Motor neuron (in vitro differentiated cells): ENCODE measurements around the gene ACSF3. TPM values are rescaled to one million over a fixed set of nuclear protein-coding genes. Genes with fewer than 3 reads are reported as not detected.

Source experiments
- ATAC-seq, 8 experiments: fragments of 200-7000 bp; cut with Tn5 transposase; replicated peaks in 6 of 8; 2 replicates each; pipeline ENCODE4 v1.8.0; 2021; ENCODE audit warnings: mild to moderate bottlenecking in 8 of 8, moderate library complexity in 8 of 8
- H3K27ac ChIP-seq, 2 donors: fragments of 250-450 bp; sonication (Bioruptor Pico); 2 replicates each; pipeline ENCODE4 v1.9.0; 2021; ENCODE audit warnings: antibody characterized with exemption in 2 of 2, mild to moderate bottlenecking in 2 of 2, moderate library complexity in 1 of 2
- H3K4me1 ChIP-seq, 2 donors: fragments of 250-450 bp; sonication (Bioruptor Pico); replicated peaks in 1 of 2; 2 replicates each; pipeline ENCODE4 v1.6.1; 2021; ENCODE audit warnings: antibody characterized with exemption in 2 of 2, mild to moderate bottlenecking in 2 of 2, moderate library complexity in 1 of 2
- H3K4me3 ChIP-seq, 5 donors: fragments of 250-450 bp; sonication (Bioruptor Pico); 2 replicates each; pipeline ENCODE4 v1.9.0; 2021; ENCODE audit warnings: antibody characterized with exemption in 5 of 5, mild to moderate bottlenecking in 5 of 5, moderate library complexity in 4 of 5
- WGBS, 10 experiments: fragments of 450-650 bp; shearing (Covaris generic); methylation state at CpG; one replicate each; pipeline ENCODE4 v1.0.0; 2022; 5-methylcytosine and 5-hydroxymethylcytosine counted together
- in situ Hi-C, 9 experiments: fragments of 400-800 bp; cut with MboI; loops; one replicate each; pipeline ENCODE4 v1.15.0; 2021; ENCODE audit warnings: low sequenced_read_pairs in 9 of 9, low pct_unique_long_range_greater_than_20kb in 2 of 9; ENCODE audit not compliant: unreplicated experiment in 9 of 9
- total RNA-seq, 8 experiments: library from RNA; unstranded; fragments of 300-600 nt; gene quantifications; 2 replicates each; pipeline versions ENCODE4 v1.2.3 to v1.2.4, GENCODE V29; 2022

Gene ACSF3
- 10 to 100 TPM in 6 of 8 experiments, 1 to 10 TPM in 2; 7.7 to 39.8 (median 13.8) TPM for total RNA-seq

- Histone ChIP-seq H3K4me3 (peak within 1 kb of the TSS; percentile 64 to 100 (median 94)), H3K4me1 (peaks cover 20 to 27% of the 10 kb centered on the region in 2 donors), H3K27ac (peak within 1 kb of the TSS in 1 of 2 donors; percentile 64)
- peak; percentile 89 to 94 (median 92) for ATAC-seq
- in situ Hi-C loops = no loop called here
- 7% methylated on average over 3 of the region's 110 CpGs; no CpG with 5 or more reads in 9 of the 10 experiments for WGBS, 10 experiments
These were observed at the start of gene ACSF3 for GRCh38 chr16:89093602-89094251. Gene ACSF3, plus strand, starts transcription at chr16:89093852. Its CDS starts 6,830 bp downstream, at chr16:89100682.

GRCh38 chr16:89044418-89045180 is 49.1 kb upstream of the ACSF3 start:
- in situ Hi-C loops = no loop called here
- 0 to 52% (median 29%) methylated on average over 2 to 16 of the region's 29 CpGs; no CpG with 5 or more reads in 4 of the 10 experiments for WGBS, 10 experiments
- Histone ChIP-seq H3K4me1 (peaks cover 29 to 30% of the 10 kb centered on the region in 2 donors), H3K4me3 (no peak overlapping the region), H3K27ac (no peak overlapping the region)
- ATAC-seq = peak in 5 of 8 experiments; percentile 13 to 50 (median 17)

GRCh38 chr16:89045181-89045815 is 48.4 kb upstream of the ACSF3 start:
- Histone ChIP-seq H3K4me3 (no peak overlapping the region), H3K27ac (no peak overlapping the region), H3K4me1 (peaks cover 34 to 35% of the 10 kb centered on the region in 2 donors)
- no peak for ATAC-seq
- 0 to 100% (median 74%) methylated on average over 1 to 6 of the region's 12 CpGs; no CpG with 5 or more reads in 3 of the 10 experiments for WGBS, 10 experiments
- in situ Hi-C loops = no loop called here

- WGBS, 10 experiments = 25 to 82% (median 48%) methylated on average over 1 to 3 of the region's 4 CpGs; no CpG with 5 or more reads in 6 of the 10 experiments
- Histone ChIP-seq H3K4me1 (peaks cover 39 to 40% of the 10 kb centered on the region in 2 donors), H3K4me3 (no peak overlapping the region), H3K27ac (no peak overlapping the region)
- in situ Hi-C loops = no loop called here
- ATAC-seq = no peak
These were observed 47.8 kb upstream of the ACSF3 start for GRCh38 chr16:89045881-89046280.

GRCh38 chr16:89046491-89046890 is 47.2 kb upstream of the ACSF3 start:
- in situ Hi-C loops = no loop called here
- no peak for ATAC-seq

GRCh38 chr16:89047331-89048089 is 46.1 kb upstream of the ACSF3 start:
- peaks cover 40 to 42% of the 10 kb centered on the region in 2 donors for H3K4me1 ChIP-seq
- no peak overlapping the region for H3K4me3 ChIP-seq
- in situ Hi-C loops = no loop called here
- WGBS, 10 experiments = 16 to 85% (median 53%) methylated on average over 1 to 15 of the region's 27 CpGs; no CpG with 5 or more reads in 4 of the 10 experiments
- no peak for ATAC-seq
- H3K27ac ChIP-seq = peak overlapping the region in 1 of 2 donors; percentile 21

More at GRCh38 chr16:89046491-89046890, 47.2 kb upstream of the ACSF3 start:
- WGBS, 10 experiments = 41 to 90% (median 88%) methylated on average over 2 to 3 of the region's 4 CpGs; no CpG with 5 or more reads in 7 of the 10 experiments
- Histone ChIP-seq H3K27ac (no peak overlapping the region), H3K4me1 (peaks cover 40 to 42% of the 10 kb centered on the region in 2 donors), H3K4me3 (no peak overlapping the region)

- Histone ChIP-seq H3K4me1 (peaks cover 40 to 42% of the 10 kb centered on the region in 2 donors), H3K27ac (peak overlapping the region in 1 of 2 donors; percentile 21), H3K4me3 (no peak overlapping the region)
- in situ Hi-C loops = no loop called here
- WGBS, 10 experiments = 0 to 50% (median 29%) methylated on average over 1 to 8 of the region's 38 CpGs; no CpG with 5 or more reads in 6 of the 10 experiments
- ATAC-seq = peak in 5 of 8 experiments; percentile 53 to 62 (median 59)
These were observed 45.4 kb upstream of the ACSF3 start for GRCh38 chr16:89048090-89048725.

- no peak overlapping the region for H3K4me3 ChIP-seq
- WGBS, 10 experiments = 51 to 90% (median 87%) methylated on average over 2 to 9 of the region's 24 CpGs; no CpG with 5 or more reads in 6 of the 10 experiments
- H3K4me1 ChIP-seq = peaks cover 40 to 42% of the 10 kb centered on the region in 2 donors
- no peak for ATAC-seq
- no peak overlapping the region for H3K27ac ChIP-seq
- in situ Hi-C loops = no loop called here
These were observed 44.7 kb upstream of the ACSF3 start for GRCh38 chr16:89048871-89049422.

GRCh38 chr16:89049484-89050118 is 44.1 kb upstream of the ACSF3 start:
- 100% methylated on average over 1 of the region's 22 CpGs; no CpG with 5 or more reads in 9 of the 10 experiments for WGBS, 10 experiments
- no peak overlapping the region for H3K4me3 ChIP-seq
- H3K4me1 ChIP-seq = peaks cover 34 to 37% of the 10 kb centered on the region in 2 donors
- in situ Hi-C loops = no loop called here
- peak; percentile 64 to 82 (median 71) for ATAC-seq
- H3K27ac ChIP-seq = no peak overlapping the region

GRCh38 chr16:89050119-89050867 is 43.4 kb upstream of the ACSF3 start:
- H3K4me3 ChIP-seq = no peak overlapping the region
- H3K27ac ChIP-seq = no peak overlapping the region
- in situ Hi-C loops = no loop called here
- WGBS, 10 experiments = no CpG with 5 or more reads among the region's 21 CpGs
- peaks cover 31 to 33% of the 10 kb centered on the region in 2 donors for H3K4me1 ChIP-seq
- ATAC-seq = no peak

GRCh38 chr16:89050868-89051311 is 42.8 kb upstream of the ACSF3 start:
- ATAC-seq = no peak
- in situ Hi-C loops = no loop called here
- no peak overlapping the region for H3K27ac ChIP-seq
- H3K4me3 ChIP-seq = no peak overlapping the region
- WGBS, 10 experiments = 65% methylated on average over 2 of the region's 23 CpGs; no CpG with 5 or more reads in 9 of the 10 experiments
- H3K4me1 ChIP-seq = peaks cover 31 to 33% of the 10 kb centered on the region in 2 donors
